Aorta (tissue), 5 donors: ENCODE data around the gene GGACT. TPM values are rescaled to one million over a fixed set of nuclear protein-coding genes. Genes with fewer than 3 reads are reported as not detected.

Experiments
- ATAC-seq: fragments of 200-7000 bp; cut with Tn5 transposase; one replicate; pipeline ENCODE4 v1.9.1; 2022; ENCODE audit warnings: moderate library complexity; ENCODE audit not compliant: low FRiP score
- DNase-seq, 2 donors: peaks; one replicate each; pipeline ENCODE4 v3.0.0-alpha.2; 2020
- H3K27ac ChIP-seq, 2 donors: one replicate each; pipeline ENCODE4 v1.5.1; 2013; ENCODE audit warnings: low read length in 2 of 2, mild to moderate bottlenecking in 2 of 2, moderate library complexity in 2 of 2, control low read depth in 1 of 2, inconsistent platforms in 1 of 2, low read depth in 1 of 2
- H3K27me3 ChIP-seq, 2 donors: one replicate each; pipeline ENCODE4 v1.6.1; 2013; ENCODE audit warnings: control low read depth in 1 of 2, low read length in 1 of 2, mild to moderate bottlenecking in 1 of 2, moderate library complexity in 1 of 2; ENCODE audit not compliant: insufficient read depth in 2 of 2, control insufficient read depth in 1 of 2
- H3K36me3 ChIP-seq, 2 donors: one replicate each; pipeline ENCODE4 v1.6.1; 2013; ENCODE audit warnings: control low read depth in 1 of 2, low read length in 1 of 2, mild to moderate bottlenecking in 1 of 2; ENCODE audit not compliant: insufficient read depth in 2 of 2, control insufficient read depth in 1 of 2
- H3K4me1 ChIP-seq, 2 donors: one replicate each; pipeline ENCODE4 v1.6.1; 2013; ENCODE audit warnings: low read length in 2 of 2, control low read depth in 1 of 2, mild to moderate bottlenecking in 1 of 2, moderate library complexity in 1 of 2; ENCODE audit not compliant: insufficient read depth in 2 of 2, control insufficient read depth in 1 of 2
- H3K4me3 ChIP-seq, 2 donors: one replicate each; pipeline ENCODE4 v1.5.1; 2013; ENCODE audit warnings: low read length in 2 of 2, control low read depth in 1 of 2, mild to moderate bottlenecking in 1 of 2
- H3K9me3 ChIP-seq: one replicate; pipeline ENCODE4 v1.6.1; 2013; ENCODE audit warnings: mild to moderate bottlenecking, low read length; ENCODE audit not compliant: control insufficient read depth
- WGBS, 2 donors: extraction: QIAGEN DNeasy Blood & Tissue Kit; methylation state at CpG; one replicate each; pipeline ENCODE4 v1.1.7; 2013; 5-methylcytosine and 5-hydroxymethylcytosine counted together
- intact Hi-C, 2 donors: fragments of 100-400 bp; cut with DNase I; formaldehyde crosslinking; loops; one replicate each; pipeline versions ENCODE4 v1.14.2 to v1.15.0; 2022
- polyA plus RNA-seq, 2 donors: library from polyadenylated mRNA; stranded (reverse); fragments of 200-250 nt; gene quantifications; one replicate each; pipeline ENCODE4 v1.2.3, GENCODE V29; 2013
- total RNA-seq, 2 donors: library from RNA; stranded (reverse); fragmentation: NEBNext Ultra II Directional; extraction: Animal tissue kit (Norgen Biotek cat#: 25700); gene quantifications; one replicate each; pipeline ENCODE4 v1.2.1, GENCODE V29; 2021
- donor health status: healthy with polysubstance abuse.
- donor health status: Bipolar disorder and iron deficiency.
- donor health status: DM: no; HTN: no; CAD: no.
- donor health status: DM: no; HTN: no; CAD: no.
- donor health status: DM: yes; HTN: yes; CAD: no.

Gene GGACT
- total and polyA plus RNA-seq, 4 donors: 0.75 to 5.3 (median 2.8) TPM

DNA sequence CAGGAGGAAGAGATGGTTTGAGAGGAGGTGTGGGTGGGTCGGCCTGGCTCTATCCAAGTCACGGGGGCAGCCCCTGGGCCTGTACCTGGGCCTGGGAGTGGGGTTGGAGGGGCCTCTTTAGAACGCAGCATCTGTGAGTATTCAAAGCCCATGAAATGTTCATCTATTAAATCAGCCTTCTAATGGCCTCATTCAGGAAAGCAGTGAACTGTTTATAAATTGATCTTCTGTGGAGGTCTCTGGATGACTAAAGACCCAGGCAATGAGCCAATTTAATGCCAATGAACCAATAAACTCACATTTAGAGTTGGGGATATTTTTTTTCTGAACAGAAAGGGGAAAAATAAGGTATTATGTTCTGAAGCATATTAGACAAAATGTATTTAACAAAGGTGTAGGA lies 19.9 kb upstream of the GGACT start:
- Histone ChIP-seq H3K36me3 (no peaks in the 10 kb centered on the region), H3K9me3 (no peaks in the 10 kb centered on the region), H3K4me1 (no peaks in the 10 kb centered on the region), H3K27ac (no peak overlapping the region), H3K4me3 (no peak overlapping the region), H3K27me3 (no peaks in the 10 kb centered on the region)
- WGBS, 2 donors: 95 to 96% methylated on average over 3 of the region's 3 CpGs
- no peak for DNase-seq
- intact Hi-C loops: no loop called here
- ATAC-seq: no peak

GRCh38 chr13:100604918-100605710 lies 16.5 kb upstream of the GGACT start:
- Histone ChIP-seq H3K9me3 (no peaks in the 10 kb centered on the region), H3K4me1 (no peaks in the 10 kb centered on the region), H3K36me3 (no peaks in the 10 kb centered on the region), H3K27me3 (no peaks in the 10 kb centered on the region), H3K4me3 (no peak overlapping the region), H3K27ac (no peak overlapping the region)
- ATAC-seq: no peak
- DNase-seq: no peak
- intact Hi-C loops: no loop called here
- WGBS, 2 donors: 37 to 41% methylated on average over 5 of the region's 5 CpGs

DNA sequence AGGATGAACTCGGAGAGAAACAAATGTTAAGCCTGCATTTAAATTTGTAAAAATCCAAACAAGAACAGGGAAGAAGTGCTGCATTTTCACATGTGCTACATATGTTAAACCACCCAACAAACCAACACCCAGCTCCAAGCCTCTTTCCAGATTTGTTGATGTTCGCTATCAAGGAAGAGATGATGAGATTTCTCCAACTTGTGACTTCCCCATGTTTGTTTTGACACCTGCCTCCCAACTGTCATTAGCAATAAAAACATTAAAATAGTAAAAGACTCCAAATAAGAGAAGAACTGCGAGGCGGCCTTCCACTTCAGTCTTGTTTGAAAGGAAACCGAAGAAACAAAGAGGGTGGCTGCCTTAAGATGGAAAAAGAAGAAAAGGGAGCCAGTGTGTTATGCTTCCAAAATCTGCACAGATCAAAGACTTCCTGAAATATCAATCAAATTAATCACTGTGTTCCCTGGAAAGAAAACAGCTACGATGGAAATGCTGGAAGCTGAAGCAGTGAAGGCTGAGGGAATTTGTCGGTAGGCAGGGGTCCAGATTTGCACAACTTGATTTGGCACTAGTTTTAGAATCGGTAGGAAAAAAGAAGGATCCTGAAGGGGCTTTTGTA lies 14.0 kb upstream of the GGACT start:
- ATAC-seq: no peak
- WGBS, 2 donors: 50 to 65% methylated on average over 8 of the region's 8 CpGs

DNA sequence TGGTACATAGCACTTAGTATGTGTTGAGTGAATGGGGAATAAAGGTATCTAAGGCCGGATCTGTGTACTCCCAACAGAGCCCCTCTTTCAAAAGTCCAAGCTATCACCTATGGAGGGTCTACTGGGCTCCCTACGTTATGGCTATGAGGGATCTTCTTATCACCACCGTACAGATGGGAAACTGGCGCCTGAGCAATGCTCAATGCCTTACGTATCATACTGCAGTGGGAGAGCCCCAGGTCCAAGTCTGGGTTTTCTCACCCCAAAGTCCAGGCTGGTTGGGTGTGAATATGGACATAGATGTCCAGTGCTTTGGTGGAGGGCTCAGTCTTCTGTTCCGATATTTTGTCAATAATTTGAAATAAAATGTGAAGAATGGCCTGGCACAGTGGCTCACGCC lies 13.1 kb upstream of the GGACT start:
- H3K27ac ChIP-seq: no peak overlapping the region
- no peaks in the 10 kb centered on the region for H3K36me3 ChIP-seq
- H3K9me3 ChIP-seq: peaks cover 3% of the 10 kb centered on the region
- 96 to 97% methylated on average over 7 of the region's 7 CpGs for WGBS, 2 donors
- H3K27me3 ChIP-seq: no peaks in the 10 kb centered on the region
- intact Hi-C loops: no loop called here
- no peak for DNase-seq
- H3K4me3 ChIP-seq: no peak overlapping the region
- no peak for ATAC-seq
- H3K4me1 ChIP-seq: no peaks in the 10 kb centered on the region

More for the DNA sequence above, 14.0 kb upstream of the GGACT start:
- no peaks in the 10 kb centered on the region for H3K4me1 ChIP-seq
- H3K4me3 ChIP-seq: no peak overlapping the region
- no peaks in the 10 kb centered on the region for H3K9me3 ChIP-seq
- no peak overlapping the region for H3K27ac ChIP-seq
- intact Hi-C loops: no loop called here
- no peak for DNase-seq
- no peaks in the 10 kb centered on the region for H3K27me3 ChIP-seq
- H3K36me3 ChIP-seq: no peaks in the 10 kb centered on the region

GRCh38 chr13:100600915-100601314 lies 12.3 kb upstream of the GGACT start:
- intact Hi-C loops: no loop called here
- no peak for ATAC-seq

GRCh38 chr13:100600461-100600860 lies 11.9 kb upstream of the GGACT start:
- Histone ChIP-seq H3K36me3 (no peaks in the 10 kb centered on the region), H3K4me3 (no peak overlapping the region), H3K4me1 (no peaks in the 10 kb centered on the region), H3K27ac (no peak overlapping the region), H3K27me3 (no peaks in the 10 kb centered on the region), H3K9me3 (peaks cover 3% of the 10 kb centered on the region)
- 90 to 96% methylated on average over 6 of the region's 6 CpGs for WGBS, 2 donors
- intact Hi-C loops: no loop called here
- ATAC-seq: no peak
- DNase-seq: no peak

More at GRCh38 chr13:100600915-100601314, 12.3 kb upstream of the GGACT start:
- no peak for DNase-seq
- Histone ChIP-seq H3K27me3 (no peaks in the 10 kb centered on the region), H3K27ac (no peak overlapping the region), H3K4me3 (no peak overlapping the region), H3K9me3 (peaks cover 3% of the 10 kb centered on the region), H3K36me3 (no peaks in the 10 kb centered on the region), H3K4me1 (no peaks in the 10 kb centered on the region)
- WGBS, 2 donors: 58 to 60% methylated on average over 6 of the region's 6 CpGs

DNA sequence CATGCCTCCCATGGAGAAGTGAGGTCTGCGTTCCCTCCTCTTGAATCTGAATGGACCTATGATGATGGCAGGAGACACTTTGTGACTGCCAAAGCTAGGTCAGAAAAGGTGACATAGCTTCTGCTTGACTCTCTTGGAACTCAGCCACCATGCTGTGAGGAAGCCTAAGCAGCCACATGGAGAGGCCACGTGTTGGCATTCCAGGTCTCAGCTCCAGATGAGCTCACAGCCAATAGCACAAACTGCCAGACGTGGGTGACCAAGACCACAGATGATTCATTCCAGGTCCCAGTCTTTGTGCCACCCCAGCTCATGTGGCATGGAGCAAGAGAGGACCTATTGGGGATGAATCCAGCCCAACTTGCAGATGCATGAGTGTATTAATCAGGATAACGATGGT lies 8.7 kb upstream of the GGACT start:
- H3K4me3 ChIP-seq: no peak overlapping the region
- H3K27me3 ChIP-seq: no peaks in the 10 kb centered on the region
- H3K27ac ChIP-seq: no peak overlapping the region
- WGBS, 2 donors: 88 to 90% methylated on average over 4 of the region's 4 CpGs
- no peaks in the 10 kb centered on the region for H3K36me3 ChIP-seq
- H3K4me1 ChIP-seq: no peaks in the 10 kb centered on the region
- intact Hi-C loops: no loop called here
- H3K9me3 ChIP-seq: peaks cover 3% of the 10 kb centered on the region
- DNase-seq (no peak), ATAC-seq (no peak)

DNA sequence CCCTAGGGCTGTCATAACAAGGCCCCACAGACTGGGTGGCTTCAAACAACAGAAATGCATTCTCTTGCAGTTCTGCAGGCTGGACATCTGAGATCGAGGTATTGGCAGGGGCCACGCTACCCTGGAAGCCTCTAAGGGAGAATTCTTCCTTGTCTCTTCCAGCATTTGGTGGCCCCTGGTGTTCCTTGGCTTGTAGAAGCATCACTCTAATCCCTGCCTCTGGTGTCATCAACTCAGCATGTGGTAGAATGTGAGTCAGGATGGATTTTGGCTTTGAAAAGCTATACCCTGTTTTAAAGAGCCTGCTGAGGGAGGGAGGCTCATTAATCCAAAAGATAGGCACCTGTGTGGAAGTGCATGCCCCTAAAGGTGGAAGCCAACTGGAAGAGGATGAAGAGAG lies 7.9 kb upstream of the GGACT start:
- no peaks in the 10 kb centered on the region for H3K36me3 ChIP-seq
- no peak for DNase-seq
- H3K9me3 ChIP-seq: peaks cover 3% of the 10 kb centered on the region
- no peak overlapping the region for H3K4me3 ChIP-seq
- intact Hi-C loops: no loop called here
- H3K4me1 ChIP-seq: no peaks in the 10 kb centered on the region
- ATAC-seq: no peak
- no peak overlapping the region for H3K27ac ChIP-seq
- WGBS, 2 donors: 90 to 91% methylated on average over 2 of the region's 2 CpGs
- H3K27me3 ChIP-seq: no peaks in the 10 kb centered on the region

DNA sequence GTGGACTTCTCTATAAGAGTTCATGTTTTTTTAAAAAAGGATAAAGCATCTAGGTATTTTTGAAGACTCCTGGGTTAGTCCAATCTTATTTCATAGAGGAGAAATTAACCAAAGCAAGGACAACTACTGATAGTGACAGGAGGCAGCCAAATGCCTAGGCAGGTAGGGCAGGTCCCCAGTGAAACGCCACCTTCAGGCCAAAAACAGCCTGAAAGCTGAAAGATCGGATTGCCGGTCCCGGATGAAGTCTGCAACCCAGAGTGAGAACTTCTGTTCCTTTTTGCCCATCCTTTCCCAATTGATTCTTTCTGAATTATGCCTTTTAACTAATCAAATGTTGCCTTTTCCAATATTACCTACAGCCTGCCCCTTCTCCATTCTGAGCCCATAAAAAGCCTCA lies 6.1 kb upstream of the GGACT start:
- H3K27ac ChIP-seq: no peak overlapping the region
- no peaks in the 10 kb centered on the region for H3K4me1 ChIP-seq
- WGBS, 2 donors: 88 to 96% methylated on average over 4 of the region's 4 CpGs
- H3K27me3 ChIP-seq: no peaks in the 10 kb centered on the region
- H3K36me3 ChIP-seq: no peaks in the 10 kb centered on the region
- ATAC-seq (no peak), DNase-seq (no peak)
- H3K9me3 ChIP-seq: peaks cover 3% of the 10 kb centered on the region
- H3K4me3 ChIP-seq: no peak overlapping the region
- intact Hi-C loops: no loop called here
